K562 (cell line): Measurements from ENCODE around the gene PMM1. TPM values are rescaled to one million over a fixed set of nuclear protein-coding genes. Genes with fewer than 3 reads are reported as not detected.
A peak's percentile ranks its signal among the peaks of the same experiment; 100 is the strongest.

Experiments used
- ATF1 ChIP-seq, 2 experiments: fragments of 450-650 bp in 1 of 2; IDR thresholded peaks; 2 replicates each; pipeline ENCODE4 v1.6.1; 2016; ENCODE audit warnings: missing compliant biosample characterization in 1 of 2, missing genetic modification characterization in 1 of 2
- CCNT2 ChIP-seq: IDR thresholded peaks from 2 replicates; pipeline ENCODE4 v1.6.1; 2011; ENCODE audit warnings: borderline replicate concordance, low read depth, mild to moderate bottlenecking, moderate library complexity, mixed read lengths, low read length; ENCODE audit not compliant: insufficient read length; ENCODE audit errors: extremely low read depth
- CSDE1 ChIP-seq, 2 experiments: fragments of 450-650 bp; IDR thresholded peaks; 2 replicates each; pipeline ENCODE4 v1.6.1; 2016; ENCODE audit warnings: mild to moderate bottlenecking in 1 of 2
- DEAF1 ChIP-seq: fragments of 450-650 bp; formaldehyde crosslinking; IDR thresholded peaks from 2 replicates; pipeline ENCODE4 v1.4.0; 2020; ENCODE audit warnings: mild to moderate bottlenecking, moderate library complexity
- HINFP ChIP-seq: fragments of 450-650 bp; conservative IDR thresholded peaks from 2 replicates; pipeline ENCODE4 v1.6.1; 2016; ENCODE audit warnings: missing genetic modification characterization, low read depth, mild to moderate bottlenecking, control low read depth, missing compliant biosample characterization
- HIVEP1 ChIP-seq: fragments of 250-450 bp; sonication (Bioruptor Pico); IDR thresholded peaks from 2 replicates; pipeline ENCODE4 v1.4.0; 2020; ENCODE audit warnings: mild to moderate bottlenecking
- JUND ChIP-seq, 2 experiments: IDR thresholded peaks; 2 replicates in 1 of 2; 3 replicates in 1 of 2; pipeline ENCODE4 v1.6.1; 2011; ENCODE audit warnings: borderline replicate concordance in 2 of 2, low read depth in 2 of 2, low read length in 2 of 2, improper control_type of control experiment in 1 of 2, missing biosample characterization in 1 of 2, missing genetic modification characterization in 1 of 2, missing genetic modification reagents in 1 of 2
- KDM1A ChIP-seq, 2 experiments: fragments of 450-650 bp; IDR thresholded peaks; 2 replicates each; pipeline ENCODE4 v1.6.1; 2016; ENCODE audit warnings: mild to moderate bottlenecking in 2 of 2
- MYC ChIP-seq, 2 experiments: fragments of 250-450 bp in 1 of 2; sonication (Bioruptor Pico) in 1 of 2; IDR thresholded peaks; 2 replicates each; pipeline versions ENCODE4 v1.5.1 to v1.6.1; 2012 to 2021; ENCODE audit warnings: low read depth in 2 of 2, borderline replicate concordance in 1 of 2, improper control_type of control experiment in 1 of 2, low read length in 1 of 2, mild to moderate bottlenecking in 1 of 2, moderate library complexity in 1 of 2
- NFATC3 ChIP-seq: fragments of 450-650 bp; IDR thresholded peaks from 2 replicates; pipeline ENCODE4 v1.6.1; 2017; ENCODE audit warnings: mild to moderate bottlenecking
- NR2F6 ChIP-seq: fragments of 450-650 bp; formaldehyde crosslinking; IDR thresholded peaks from 2 replicates; pipeline ENCODE4 v1.4.0; 2020; ENCODE audit warnings: mild to moderate bottlenecking
- RBFOX2 ChIP-seq: fragments of 200-400 bp; formaldehyde crosslinking; IDR thresholded peaks from 2 replicates; pipeline ENCODE4 v1.6.1; 2017; ENCODE audit warnings: low read depth, mild to moderate bottlenecking, low read length, moderate library complexity
- SLC30A9 ChIP-seq: fragments of 250-450 bp; sonication (Bioruptor Pico); IDR thresholded peaks from 2 replicates; pipeline ENCODE4 v1.8.0; 2022; ENCODE audit warnings: mild to moderate bottlenecking, moderate library complexity
- SMAD3 ChIP-seq: fragments of 450-650 bp; formaldehyde crosslinking; conservative IDR thresholded peaks from 2 replicates; pipeline ENCODE4 v1.4.0; 2020; ENCODE audit warnings: mild to moderate bottlenecking
- TOE1 ChIP-seq, 2 experiments: fragments of 450-650 bp in 1 of 2; sonication (generic) in 1 of 2; formaldehyde crosslinking in 1 of 2; IDR thresholded peaks; 2 replicates each; pipeline versions ENCODE4 v1.7.1 to v1.8.0; 2016 to 2022; ENCODE audit warnings: borderline replicate concordance in 2 of 2, mild to moderate bottlenecking in 2 of 2, antibody characterized with exemption in 1 of 2, inconsistent platforms in 1 of 2, low read depth in 1 of 2, missing genetic modification reagents in 1 of 2, moderate library complexity in 1 of 2
- ZFX ChIP-seq: sonication (generic); formaldehyde crosslinking; IDR thresholded peaks from 2 replicates; pipeline ENCODE4 v1.8.0; 2022; ENCODE audit warnings: mild to moderate bottlenecking, missing genetic modification reagents, moderate library complexity
- ZNF124 ChIP-seq: sonication (generic); formaldehyde crosslinking; IDR thresholded peaks from 2 replicates; pipeline ENCODE4 v1.8.1; 2022; ENCODE audit warnings: missing genetic modification reagents
- ZNF165 ChIP-seq: fragments of 250-450 bp; sonication (Bioruptor Pico); IDR thresholded peaks from 2 replicates; pipeline ENCODE4 v1.4.0; 2020; ENCODE audit warnings: borderline replicate concordance
- ZNF79 ChIP-seq: fragments of 250-450 bp; sonication (Bioruptor Pico); IDR thresholded peaks from 2 replicates; pipeline ENCODE4 v1.4.0; 2020; ENCODE audit warnings: low read depth, mild to moderate bottlenecking, moderate library complexity
- polyA plus RNA-seq, 8 experiments: library from polyadenylated mRNA; depleted of rRNA in 4 of 8; stranded (reverse) in 5 of 8; unstranded in 3 of 8; fragments of >200 nt; fragmentation: Nextera tagmentation in 2 of 8; fragmentation: Illumina TruSeq in 1 of 8; extraction: Ambion mirVana in 2 of 8; extraction: Trizol in 1 of 8; gene quantifications; 2 replicates each; pipeline versions ENCODE4 v1.2.1 to v1.2.3, GENCODE V29; 2011 to 2014; ENCODE audit warnings: inconsistent platforms in 1 of 8, missing spikeins in 1 of 8
- total RNA-seq, 7 experiments: library from RNA; depleted of rRNA in 6 of 7; stranded (reverse); fragments of >200 nt in 6 of 7; fragmentation: Illumina TruSeq in 2 of 7; extraction: Trizol in 2 of 7; gene quantifications; 2 replicates each; pipeline versions ENCODE4 v1.2.1 to v1.2.3, GENCODE V29; 2011 to 2021; ENCODE audit warnings: low replicate concordance in 1 of 7
- TF ChIP-seq, protein P1 (sequence below): fragments of 250-450 bp; sonication (Bioruptor Pico); IDR thresholded peaks from 2 replicates; pipeline ENCODE4 v1.5.0; 2021

Gene PMM1
- total and polyA plus RNA-seq, 9 of the 15 experiments (the other 6 are each of a cell fraction or from before 2014, with no cell fraction given), result 10.2 to 31.7 (median 20.3) TPM

GRCh38 chr22:41576877-41577276, 12.8 kb downstream of the PMM1 start (continued):
- TF ChIP-seq ZNF79 (CRISPR knock-in tag), result no peak
- no peak for TF ChIP-seq HINFP (tag)
- no peak for TF ChIP-seq CCNT2
- no peak for TF ChIP-seq ZNF124 (CRISPR knock-in tag)
- TF ChIP-seq SLC30A9 (CRISPR knock-in tag), result no peak
- TF ChIP-seq JUND (IDR thresholded peaks at IDR 0.05; ENCODE audit: borderline replicate concordance, low read depth, low read length), result no peak
- TF ChIP-seq JUND (tag; IDR thresholded peaks at IDR 0.05; ENCODE audit: borderline replicate concordance, low read depth, low read length), result no peak; the same call in 2 of the 3 replicates
- TF ChIP-seq HIVEP1 (CRISPR knock-in tag), result no peak
- no peak for TF ChIP-seq NFATC3
- TF ChIP-seq RBFOX2, result peak; percentile 43; the same call in 1 of the 2 replicates
- no peak for TF ChIP-seq ZNF165 (CRISPR knock-in tag)
- TF ChIP-seq TOE1 (IDR thresholded peaks at IDR 0.05; ENCODE audit: borderline replicate concordance), result no peak
- TF ChIP-seq TOE1 (CRISPR knock-in tag; IDR thresholded peaks at IDR 0.05; ENCODE audit: borderline replicate concordance, low read depth), result no peak
- TF ChIP-seq CSDE1 (IDR thresholded peaks at IDR 0.05), result no peak
- TF ChIP-seq MYC (IDR thresholded peaks at IDR 0.05; ENCODE audit: low read depth, low read length), result 0 out of 2 replicates have a peak, but pooled peaks have one; percentile 10
- TF ChIP-seq MYC (CRISPR knock-in tag; IDR thresholded peaks at IDR 0.05; ENCODE audit: borderline replicate concordance, low read depth), result no peak
- 0 out of 4 replicates have a peak, but pooled peaks of 1 of the 2 experiments have one; percentile 34 for TF ChIP-seq KDM1A (IDR thresholded peaks at IDR 0.05)
- no peak for TF ChIP-seq NR2F6 (CRISPR knock-in tag)
- TF ChIP-seq, protein P1, sequence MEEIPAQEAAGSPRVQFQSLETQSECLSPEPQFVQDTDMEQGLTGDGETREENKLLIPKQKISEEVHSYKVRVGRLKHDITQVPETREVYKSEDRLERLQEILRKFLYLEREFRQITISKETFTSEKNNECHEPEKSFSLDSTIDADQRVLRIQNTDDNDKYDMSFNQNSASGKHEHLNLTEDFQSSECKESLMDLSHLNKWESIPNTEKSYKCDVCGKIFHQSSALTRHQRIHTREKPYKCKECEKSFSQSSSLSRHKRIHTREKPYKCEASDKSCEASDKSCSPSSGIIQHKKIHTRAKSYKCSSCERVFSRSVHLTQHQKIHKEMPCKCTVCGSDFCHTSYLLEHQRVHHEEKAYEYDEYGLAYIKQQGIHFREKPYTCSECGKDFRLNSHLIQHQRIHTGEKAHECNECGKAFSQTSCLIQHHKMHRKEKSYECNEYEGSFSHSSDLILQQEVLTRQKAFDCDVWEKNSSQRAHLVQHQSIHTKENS (CRISPR knock-in tag), result no peak
- peak; percentile 20; the same call in 1 of the 2 replicates for TF ChIP-seq ZFX
- no peak for TF ChIP-seq ATF1 (CRISPR knock-in tag; IDR thresholded peaks at IDR 0.05)
- no peak for TF ChIP-seq ATF1 (tag; IDR thresholded peaks at IDR 0.05)
- TF ChIP-seq SMAD3 (CRISPR knock-in tag), result no peak
- TF ChIP-seq DEAF1 (CRISPR knock-in tag), result 0 out of 2 replicates have a peak, but pooled peaks have one; percentile 10
